Activated naive CD4-positive, alpha-beta T cell treated with anti-CD3 and anti-CD28 coated beads, Interleukin-2, amount 10 ng/mL, durations not matched to agents 7 days and 5 days (primary cell): Measurements from ENCODE around the gene PLA2G12B.

Source experiments
- CTCF ChIA-PET: fragments of 350-600 bp; sonication (Branson Sonifier 250); formaldehyde crosslinking; loops from one replicate; lab custom pipeline; 2021; ENCODE audit warnings: antibody characterized with exemption; lab: Charles Lee
- DNase-seq: peaks from one replicate; pipeline ENCODE4 v3.0.0-alpha.2; 2020
- H3K27ac Mint-ChIP-seq: one replicate; pipeline ENCODE4 v1.8.0; 2021; ENCODE audit warnings: mild to moderate bottlenecking, moderate library complexity, mixed read lengths
- H3K27me3 Mint-ChIP-seq: one replicate; pipeline ENCODE4 v1.8.0; 2021; ENCODE audit warnings: mild to moderate bottlenecking, mixed read lengths
- H3K36me3 Mint-ChIP-seq: one replicate; pipeline ENCODE4 v1.8.0; 2021; ENCODE audit warnings: mixed read lengths
- H3K4me1 Mint-ChIP-seq: one replicate; pipeline ENCODE4 v1.8.0; 2021; ENCODE audit warnings: mixed read lengths
- H3K4me3 Mint-ChIP-seq: one replicate; pipeline ENCODE4 v1.8.0; 2021; ENCODE audit warnings: mild to moderate bottlenecking, moderate library complexity, mixed read lengths
- H3K9me3 Mint-ChIP-seq: one replicate; pipeline ENCODE4 v1.8.0; 2021; ENCODE audit warnings: mixed read lengths

The PLA2G12B gene

GRCh38 chr10:72953687-72954086 is 919 bp downstream of the PLA2G12B start:
- Mint-ChIP-seq H3K27ac (no peak overlapping the region), H3K27me3 (peaks cover 13% of the 10 kb centered on the region), H3K9me3 (no peaks in the 10 kb centered on the region), H3K36me3 (no peaks in the 10 kb centered on the region), H3K4me1 (no peaks in the 10 kb centered on the region), H3K4me3 (no peak overlapping the region)
- DNase-seq, result no peak
- CTCF ChIA-PET, result no interaction called here

- H3K36me3 Mint-ChIP-seq, result no peaks in the 10 kb centered on the region
- CTCF ChIA-PET, result no interaction called here
- no peak overlapping the region for H3K27ac Mint-ChIP-seq
- no peak for DNase-seq
- peaks cover 14% of the 10 kb centered on the region for H3K27me3 Mint-ChIP-seq
- H3K9me3 Mint-ChIP-seq, result no peaks in the 10 kb centered on the region
- no peak overlapping the region for H3K4me3 Mint-ChIP-seq
- no peaks in the 10 kb centered on the region for H3K4me1 Mint-ChIP-seq
Measured at GRCh38 chr10:72952642-72953158, 1.9 kb downstream of the PLA2G12B start.

GRCh38 chr10:72952189-72952588 is 2.4 kb downstream of the PLA2G12B start:
- Mint-ChIP-seq H3K9me3 (no peaks in the 10 kb centered on the region), H3K27ac (no peak overlapping the region), H3K27me3 (peaks cover 17% of the 10 kb centered on the region), H3K4me3 (no peak overlapping the region), H3K4me1 (no peaks in the 10 kb centered on the region), H3K36me3 (no peaks in the 10 kb centered on the region)
- DNase-seq, result no peak
- CTCF ChIA-PET, result no interaction called here

- H3K36me3 Mint-ChIP-seq, result no peaks in the 10 kb centered on the region
- CTCF ChIA-PET, result no interaction called here
- H3K4me1 Mint-ChIP-seq, result no peaks in the 10 kb centered on the region
- no peaks in the 10 kb centered on the region for H3K9me3 Mint-ChIP-seq
- DNase-seq, result no peak
- peaks cover 17% of the 10 kb centered on the region for H3K27me3 Mint-ChIP-seq
- no peak overlapping the region for H3K4me3 Mint-ChIP-seq
- H3K27ac Mint-ChIP-seq, result no peak overlapping the region
Measured at GRCh38 chr10:72951760-72952159, 2.8 kb downstream of the PLA2G12B start.

- Mint-ChIP-seq H3K9me3 (no peaks in the 10 kb centered on the region), H3K27ac (no peak overlapping the region), H3K4me3 (no peak overlapping the region), H3K36me3 (no peaks in the 10 kb centered on the region), H3K4me1 (no peaks in the 10 kb centered on the region), H3K27me3 (peaks cover 22% of the 10 kb centered on the region)
- CTCF ChIA-PET, result interaction anchor here (1.2 kb wide), 1 partner anchor 17 kb away, joined by 3 read pairs; no protein-coding TSS in a partner anchor
- DNase-seq, result no peak
Measured at GRCh38 chr10:72948762-72949161, 5.8 kb downstream of the PLA2G12B start.

- no peak for DNase-seq
- H3K4me3 Mint-ChIP-seq, result no peak overlapping the region
- no peaks in the 10 kb centered on the region for H3K9me3 Mint-ChIP-seq
- CTCF ChIA-PET, result no interaction called here
- peaks cover 31% of the 10 kb centered on the region for H3K27me3 Mint-ChIP-seq
- no peak overlapping the region for H3K27ac Mint-ChIP-seq
- H3K36me3 Mint-ChIP-seq, result no peaks in the 10 kb centered on the region
- no peaks in the 10 kb centered on the region for H3K4me1 Mint-ChIP-seq
Measured at GRCh38 chr10:72946963-72947362, 7.6 kb downstream of the PLA2G12B start.

GRCh38 chr10:72943498-72944234 is 10.9 kb downstream of the PLA2G12B start:
- Mint-ChIP-seq H3K9me3 (no peaks in the 10 kb centered on the region), H3K4me3 (no peak overlapping the region), H3K4me1 (no peaks in the 10 kb centered on the region), H3K27me3 (peaks cover 46% of the 10 kb centered on the region), H3K36me3 (no peaks in the 10 kb centered on the region), H3K27ac (no peak overlapping the region)
- DNase-seq, result no peak
- CTCF ChIA-PET, result no interaction called here

GRCh38 chr10:72935361-72935760 is 19.2 kb downstream of the PLA2G12B start:
- H3K27ac Mint-ChIP-seq, result no peak overlapping the region
- no peak for DNase-seq

GRCh38 chr10:72932259-72933015 is 22.2 kb downstream of the PLA2G12B start:
- Mint-ChIP-seq H3K27me3 (peaks cover 27% of the 10 kb centered on the region), H3K36me3 (no peaks in the 10 kb centered on the region), H3K9me3 (no peaks in the 10 kb centered on the region), H3K4me1 (no peaks in the 10 kb centered on the region), H3K27ac (no peak overlapping the region), H3K4me3 (no peak overlapping the region)
- CTCF ChIA-PET, result interaction anchor here (1.6 kb wide), 1 partner anchor 16 kb away, joined by 3 read pairs; no protein-coding TSS in a partner anchor
- DNase-seq, result no peak

More at GRCh38 chr10:72935361-72935760, 19.2 kb downstream of the PLA2G12B start:
- H3K36me3 Mint-ChIP-seq, result no peaks in the 10 kb centered on the region
- H3K4me1 Mint-ChIP-seq, result no peaks in the 10 kb centered on the region
- H3K9me3 Mint-ChIP-seq, result no peaks in the 10 kb centered on the region
- peaks cover 21% of the 10 kb centered on the region for H3K27me3 Mint-ChIP-seq
- no peak overlapping the region for H3K4me3 Mint-ChIP-seq
- CTCF ChIA-PET, result no interaction called here

GRCh38 chr10:72930276-72930675 is 24.3 kb downstream of the PLA2G12B start:
- CTCF ChIA-PET, result interaction anchor here (1.3 kb wide), 1 partner anchor 11 kb away, joined by 3 read pairs; no protein-coding TSS in a partner anchor
- DNase-seq, result no peak
- peaks cover 21% of the 10 kb centered on the region for H3K27me3 Mint-ChIP-seq
- no peaks in the 10 kb centered on the region for H3K4me1 Mint-ChIP-seq
- H3K36me3 Mint-ChIP-seq, result no peaks in the 10 kb centered on the region
- no peak overlapping the region for H3K4me3 Mint-ChIP-seq
- no peak overlapping the region for H3K27ac Mint-ChIP-seq
- no peaks in the 10 kb centered on the region for H3K9me3 Mint-ChIP-seq

- Mint-ChIP-seq H3K9me3 (no peaks in the 10 kb centered on the region), H3K36me3 (no peaks in the 10 kb centered on the region), H3K4me1 (no peaks in the 10 kb centered on the region), H3K4me3 (no peak overlapping the region), H3K27me3 (peaks cover 26% of the 10 kb centered on the region), H3K27ac (no peak overlapping the region)
- CTCF ChIA-PET, result no interaction called here
- DNase-seq, result no peak
Measured at GRCh38 chr10:72928798-72929197, 25.8 kb downstream of the PLA2G12B start.

GRCh38 chr10:72927485-72927884 is 27.1 kb downstream of the PLA2G12B start:
- H3K27me3 Mint-ChIP-seq, result peaks cover 34% of the 10 kb centered on the region

GRCh38 chr10:72925951-72926465 is 28.6 kb downstream of the PLA2G12B start:
- no peaks in the 10 kb centered on the region for H3K36me3 Mint-ChIP-seq
- no peaks in the 10 kb centered on the region for H3K4me1 Mint-ChIP-seq
- H3K27ac Mint-ChIP-seq, result no peak overlapping the region
- no peak for DNase-seq
- H3K9me3 Mint-ChIP-seq, result peaks cover 4% of the 10 kb centered on the region
- CTCF ChIA-PET, result no interaction called here
- H3K27me3 Mint-ChIP-seq, result peaks cover 34% of the 10 kb centered on the region
- no peak overlapping the region for H3K4me3 Mint-ChIP-seq

More at GRCh38 chr10:72927485-72927884, 27.1 kb downstream of the PLA2G12B start:
- no peak for DNase-seq
- Mint-ChIP-seq H3K36me3 (no peaks in the 10 kb centered on the region), H3K9me3 (no peaks in the 10 kb centered on the region), H3K4me1 (no peaks in the 10 kb centered on the region), H3K4me3 (no peak overlapping the region), H3K27ac (no peak overlapping the region)
- CTCF ChIA-PET, result no interaction called here

GRCh38 chr10:72924351-72924750 is 30.3 kb downstream of the PLA2G12B start:
- Mint-ChIP-seq H3K27ac (no peak overlapping the region), H3K4me3 (no peak overlapping the region), H3K4me1 (no peaks in the 10 kb centered on the region), H3K9me3 (peaks cover 6% of the 10 kb centered on the region), H3K27me3 (peaks cover 39% of the 10 kb centered on the region), H3K36me3 (no peaks in the 10 kb centered on the region)
- CTCF ChIA-PET, result no interaction called here
- no peak for DNase-seq
